H9 (cell line): ENCODE results near the gene CCDC69. TPM values are rescaled to one million over a fixed set of nuclear protein-coding genes. Genes with fewer than 3 reads are reported as not detected.

Experiments used
- DNase-seq: peaks from one replicate; pipeline ENCODE4 v3.0.0-alpha.2; 2017
- H2AFZ ChIP-seq: one replicate; pipeline ENCODE4 v1.6.1; 2013; ENCODE audit warnings: mild to moderate bottlenecking, low read length, control low read depth, moderate library complexity
- H2AK5ac ChIP-seq: 2 replicates; pipeline ENCODE4 v1.6.1; 2013; ENCODE audit warnings: low read length, control low read depth, mixed read lengths; ENCODE audit not compliant: insufficient read length
- H2BK120ac ChIP-seq: one replicate; pipeline ENCODE4 v1.6.1; 2013; ENCODE audit warnings: low read depth, mild to moderate bottlenecking, low read length, control low read depth, inconsistent platforms; ENCODE audit not compliant: poor library complexity, severe bottlenecking
- H2BK12ac ChIP-seq: 2 replicates; pipeline ENCODE4 v1.6.1; 2013; ENCODE audit warnings: low read length, control low read depth, mixed read lengths, low read depth; ENCODE audit not compliant: insufficient read length
- H2BK15ac ChIP-seq: 2 replicates; pipeline ENCODE4 v1.6.1; 2013; ENCODE audit warnings: low read depth, low read length, control low read depth
- H2BK20ac ChIP-seq: one replicate; pipeline ENCODE4 v1.6.1; 2013; ENCODE audit warnings: low read depth, mild to moderate bottlenecking, low read length, control low read depth, inconsistent platforms; ENCODE audit not compliant: poor library complexity, severe bottlenecking
- H2BK5ac ChIP-seq: 2 replicates; pipeline ENCODE4 v1.6.1; 2013; ENCODE audit warnings: low read length, control low read depth, mixed read lengths; ENCODE audit not compliant: insufficient read length
- H3K14ac ChIP-seq: 2 replicates; pipeline ENCODE4 v1.6.1; 2013; ENCODE audit warnings: low read length, control low read depth; ENCODE audit not compliant: insufficient read depth
- H3K18ac ChIP-seq: 2 replicates; pipeline ENCODE4 v1.6.1; 2013; ENCODE audit warnings: low read depth, mild to moderate bottlenecking, mixed read lengths, low read length, control low read depth; ENCODE audit not compliant: insufficient read length
- H3K23ac ChIP-seq: 2 replicates; pipeline ENCODE4 v1.6.1; 2013; ENCODE audit warnings: low read length, control low read depth, mixed read lengths, low read depth; ENCODE audit not compliant: insufficient read length
- H3K23me2 ChIP-seq: 2 replicates; pipeline ENCODE4 v1.6.1; 2013; ENCODE audit warnings: low read depth, mild to moderate bottlenecking, mixed read lengths, low read length, control low read depth; ENCODE audit not compliant: insufficient read length, poor library complexity, severe bottlenecking
- H3K27ac ChIP-seq: 2 replicates; pipeline ENCODE4 v1.5.1; 2013; ENCODE audit warnings: low read length, control low read depth, mixed read lengths, low read depth; ENCODE audit not compliant: insufficient read length
- H3K27me3 ChIP-seq: 2 replicates; pipeline ENCODE4 v1.6.1; 2013; ENCODE audit warnings: low read length, control low read depth, inconsistent platforms; ENCODE audit not compliant: insufficient read depth
- H3K4ac ChIP-seq: 2 replicates; pipeline ENCODE4 v1.6.1; 2013; ENCODE audit warnings: low read depth, mild to moderate bottlenecking, control low read depth, inconsistent platforms, low read length, moderate library complexity
- H3K4me1 ChIP-seq: 2 replicates; pipeline ENCODE4 v1.6.1; 2013; ENCODE audit warnings: low read length, control low read depth, inconsistent platforms; ENCODE audit not compliant: insufficient read depth
- H3K4me2 ChIP-seq: 2 replicates; pipeline ENCODE4 v1.6.1; 2013; ENCODE audit warnings: low read length, control low read depth, mixed read lengths; ENCODE audit not compliant: insufficient read length, insufficient read depth
- H3K56ac ChIP-seq: 2 replicates; pipeline ENCODE4 v1.6.1; 2013; ENCODE audit warnings: low read depth, mild to moderate bottlenecking, mixed read lengths, low read length, control low read depth; ENCODE audit not compliant: insufficient read length
- H3K79me1 ChIP-seq: 2 replicates; pipeline ENCODE4 v1.6.1; 2013; ENCODE audit warnings: low read depth, mild to moderate bottlenecking, moderate library complexity, low read length, control low read depth, inconsistent platforms; ENCODE audit not compliant: insufficient read depth, poor library complexity, severe bottlenecking
- H3K79me2 ChIP-seq: 2 replicates; pipeline ENCODE4 v1.6.1; 2013; ENCODE audit warnings: low read length, control low read depth, inconsistent platforms; ENCODE audit not compliant: insufficient read depth
- H3K9ac ChIP-seq: 2 replicates; pipeline ENCODE4 v1.6.1; 2013; ENCODE audit warnings: low read length, control low read depth, mixed read lengths; ENCODE audit not compliant: insufficient read length; ENCODE audit errors: extremely low read depth
- H3K9me3 ChIP-seq: one replicate; pipeline ENCODE4 v1.6.1; 2013; ENCODE audit warnings: low read depth, low read length, inconsistent platforms; ENCODE audit not compliant: control insufficient read depth
- H3T11ph ChIP-seq: one replicate; pipeline ENCODE4 v1.6.1; 2013; ENCODE audit warnings: mild to moderate bottlenecking, low read length, control low read depth, inconsistent platforms
- H4K20me1 ChIP-seq: one replicate; pipeline ENCODE4 v1.6.1; 2013; ENCODE audit not compliant: control insufficient read depth, insufficient read length, insufficient read depth
- H4K5ac ChIP-seq: 2 replicates; pipeline ENCODE4 v1.6.1; 2013; ENCODE audit warnings: low read depth, mild to moderate bottlenecking, mixed read lengths, low read length, control low read depth; ENCODE audit not compliant: insufficient read length
- H4K8ac ChIP-seq: replicated peaks from 2 replicates; pipeline ENCODE4 v1.6.1; 2013; ENCODE audit warnings: low read length, control low read depth, mixed read lengths, low read depth; ENCODE audit not compliant: insufficient read length
- H4K91ac ChIP-seq: 2 replicates; pipeline ENCODE4 v1.6.1; 2013; ENCODE audit warnings: low read depth, mild to moderate bottlenecking, moderate library complexity, mixed read lengths, low read length, control low read depth; ENCODE audit not compliant: insufficient read length
- H3K27ac Mint-ChIP-seq, 3 experiments: 2 replicates in 2 of 3; 3 replicates in 1 of 3; pipeline ENCODE4 v1.8.0; 2020 to 2021; ENCODE audit warnings: mixed read lengths in 3 of 3, mild to moderate bottlenecking in 1 of 3, moderate library complexity in 1 of 3
- H3K27me3 Mint-ChIP-seq: 2 replicates; pipeline ENCODE4 v1.8.0; 2021; ENCODE audit warnings: low read depth, mild to moderate bottlenecking, moderate library complexity, mixed read lengths
- H3K36me3 Mint-ChIP-seq, 3 experiments: 2 replicates in 2 of 3; 3 replicates in 1 of 3; pipeline ENCODE4 v1.8.0; 2020 to 2021; ENCODE audit warnings: low read depth in 3 of 3, mixed read lengths in 3 of 3; ENCODE audit not compliant: insufficient read depth in 1 of 3
- H3K4me1 Mint-ChIP-seq, 2 experiments: 2 replicates each; pipeline ENCODE4 v1.8.0; 2020; ENCODE audit warnings: mixed read lengths in 2 of 2
- H3K4me3 Mint-ChIP-seq, 2 experiments: 2 replicates in 1 of 2; 3 replicates in 1 of 2; pipeline ENCODE4 v1.8.0; 2020 to 2021; ENCODE audit warnings: mild to moderate bottlenecking in 2 of 2, mixed read lengths in 2 of 2, moderate library complexity in 1 of 2
- H3K9me3 Mint-ChIP-seq, 2 experiments: 2 replicates in 1 of 2; 3 replicates in 1 of 2; pipeline ENCODE4 v1.8.0; 2020; ENCODE audit warnings: mild to moderate bottlenecking in 2 of 2, mixed read lengths in 2 of 2, moderate library complexity in 1 of 2
- total RNA-seq: library from RNA; stranded (reverse); gene quantifications from 2 replicates; pipeline ENCODE4 v1.2.1, GENCODE V29; 2021
- TF ChIP-seq, protein P1 (sequence below): fragments of 200-600 bp; sonication (generic); conservative IDR thresholded peaks from 3 replicates; pipeline ENCODE4 v1.8.0; 2021; ENCODE audit warnings: antibody characterized with exemption, mild to moderate bottlenecking

CCDC69 gene
- total RNA-seq, 1 experiment from 2014 or later: 5.3 TPM

DNA sequence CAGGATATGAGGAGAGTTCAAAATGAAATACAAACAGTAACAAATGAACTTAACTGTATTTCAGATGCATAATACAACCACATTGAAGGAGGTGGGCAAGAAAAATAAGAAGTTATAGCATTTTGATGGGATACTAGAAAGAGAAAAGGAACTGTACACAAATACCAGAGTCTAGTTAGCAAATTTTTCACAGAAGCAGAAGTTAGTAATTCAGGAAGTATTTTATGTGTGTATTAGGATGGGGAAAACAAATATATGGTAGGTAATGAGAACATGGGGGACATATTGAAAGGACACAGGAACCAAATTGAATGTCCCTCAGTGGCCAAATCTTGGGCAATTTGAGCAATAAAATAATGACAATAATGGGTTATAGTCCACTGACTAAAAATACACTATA is 47.4 kb upstream of the CCDC69 start:
- Histone ChIP-seq H2BK15ac (no peak overlapping the region), H3K79me1 (no peaks in the 10 kb centered on the region), H3K27ac (no peak overlapping the region), H3K4me2 (no peak overlapping the region), H3K14ac (no peak overlapping the region), H4K5ac (no peak overlapping the region), H4K8ac (no peak overlapping the region), H3K9me3 (no peaks in the 10 kb centered on the region), H2BK12ac (no peak overlapping the region), H2BK120ac (no peak overlapping the region), H3K18ac (no peak overlapping the region), H3K23ac (no peak overlapping the region), H3K79me2 (no peaks in the 10 kb centered on the region), H3T11ph (no peak overlapping the region), H3K9ac (no peak overlapping the region), H4K20me1 (no peaks in the 10 kb centered on the region), H3K27me3 (no peaks in the 10 kb centered on the region), H3K4ac (no peak overlapping the region), H2AFZ (no peak overlapping the region), H3K4me1 (no peaks in the 10 kb centered on the region), H2AK5ac (no peak overlapping the region), H3K56ac (no peak overlapping the region), H4K91ac (no peak overlapping the region), H2BK20ac (no peak overlapping the region), H2BK5ac (no peak overlapping the region), H3K23me2 (no peaks in the 10 kb centered on the region)
- H3K4me3 Mint-ChIP-seq: no peak overlapping the region
- H3K36me3 Mint-ChIP-seq: peaks cover 11 to 21% (median 15%) of the 10 kb centered on the region in 3 experiments; a peak in 6 of 7 replicates
- H3K4me1 Mint-ChIP-seq: no peaks in the 10 kb centered on the region
- H3K9me3 Mint-ChIP-seq: no peaks in the 10 kb centered on the region
- H3K27me3 Mint-ChIP-seq: peaks cover 1% of the 10 kb centered on the region; the same call in 1 of the 2 replicates
- no peak overlapping the region for H3K27ac Mint-ChIP-seq
- TF ChIP-seq, protein P1, sequence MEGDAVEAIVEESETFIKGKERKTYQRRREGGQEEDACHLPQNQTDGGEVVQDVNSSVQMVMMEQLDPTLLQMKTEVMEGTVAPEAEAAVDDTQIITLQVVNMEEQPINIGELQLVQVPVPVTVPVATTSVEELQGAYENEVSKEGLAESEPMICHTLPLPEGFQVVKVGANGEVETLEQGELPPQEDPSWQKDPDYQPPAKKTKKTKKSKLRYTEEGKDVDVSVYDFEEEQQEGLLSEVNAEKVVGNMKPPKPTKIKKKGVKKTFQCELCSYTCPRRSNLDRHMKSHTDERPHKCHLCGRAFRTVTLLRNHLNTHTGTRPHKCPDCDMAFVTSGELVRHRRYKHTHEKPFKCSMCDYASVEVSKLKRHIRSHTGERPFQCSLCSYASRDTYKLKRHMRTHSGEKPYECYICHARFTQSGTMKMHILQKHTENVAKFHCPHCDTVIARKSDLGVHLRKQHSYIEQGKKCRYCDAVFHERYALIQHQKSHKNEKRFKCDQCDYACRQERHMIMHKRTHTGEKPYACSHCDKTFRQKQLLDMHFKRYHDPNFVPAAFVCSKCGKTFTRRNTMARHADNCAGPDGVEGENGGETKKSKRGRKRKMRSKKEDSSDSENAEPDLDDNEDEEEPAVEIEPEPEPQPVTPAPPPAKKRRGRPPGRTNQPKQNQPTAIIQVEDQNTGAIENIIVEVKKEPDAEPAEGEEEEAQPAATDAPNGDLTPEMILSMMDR: no peak
- no peak for DNase-seq
